ENCODE results near the gene FABP1.

The FABP1 gene

DNA sequence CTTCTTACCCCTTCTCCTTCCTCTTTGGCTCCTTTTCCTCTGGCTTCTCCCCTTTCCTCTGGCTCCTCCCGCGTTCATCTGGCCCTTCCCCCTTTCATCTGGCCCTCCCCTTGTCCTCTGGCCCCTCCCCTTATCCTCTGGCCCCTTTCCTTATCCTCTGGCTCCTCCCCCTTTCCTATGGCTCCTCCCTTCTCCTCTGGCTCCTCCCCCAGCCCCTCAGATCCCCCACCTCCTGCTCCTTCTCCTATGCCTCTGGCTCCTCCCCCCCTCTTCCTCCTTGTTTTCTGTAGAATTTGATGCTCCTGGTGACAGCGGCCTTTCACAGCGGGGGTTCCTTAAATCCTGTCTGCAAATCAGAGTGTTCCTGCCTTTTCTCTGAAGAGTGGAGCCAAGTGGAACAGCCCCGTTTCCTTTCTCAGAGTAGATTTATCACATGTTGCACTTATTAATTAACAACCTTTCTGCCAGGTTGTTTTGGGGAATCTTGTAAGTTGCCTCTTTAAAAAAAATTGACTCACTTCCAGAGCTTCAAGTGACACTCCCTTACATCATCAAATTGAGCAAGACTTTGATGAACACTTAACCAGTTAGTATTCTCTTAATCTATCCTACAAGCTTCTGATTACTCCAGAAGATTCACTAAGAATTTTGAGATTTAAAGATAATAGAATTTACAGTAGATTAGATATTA lies 27.9 kb downstream of the FABP1 start:
- TF ChIP-seq POLR2A (IDR thresholded peaks at IDR 0.05; ENCODE audit: low read depth, low read length) (no peak), TAF1 (IDR thresholded peaks at IDR 0.05; ENCODE audit: borderline replicate concordance, low read depth, low read length) (no peak), POLR2AphosphoS5 (IDR thresholded peaks at IDR 0.05; ENCODE audit: low read depth, low read length) (no peak)
- FAIRE-seq (no peak), DNase-seq (ENCODE audit: insufficient read length) (no peak)

DNA sequence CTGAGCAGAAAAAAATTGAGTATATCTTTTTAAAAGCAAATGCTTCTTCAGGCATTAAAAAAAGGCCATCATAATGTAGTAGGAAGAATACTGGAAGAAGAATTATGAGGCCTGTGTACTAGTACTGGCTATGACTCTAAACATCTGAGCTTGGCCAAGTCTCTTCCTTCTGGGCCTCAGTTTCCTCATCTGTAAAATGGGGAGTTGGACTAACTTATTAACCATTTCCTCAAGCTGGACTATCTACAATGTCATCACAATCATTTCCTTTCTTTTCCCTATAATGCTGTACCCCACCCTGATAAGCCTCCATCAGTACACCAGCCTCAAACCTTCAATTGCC lies 29.3 kb downstream of the FABP1 start:
- TF ChIP-seq POLR2A (IDR thresholded peaks at IDR 0.05; ENCODE audit: low read depth, low read length) (no peak), POLR2AphosphoS5 (IDR thresholded peaks at IDR 0.05; ENCODE audit: low read depth, low read length) (no peak), TAF1 (IDR thresholded peaks at IDR 0.05; ENCODE audit: borderline replicate concordance, low read depth, low read length) (no peak)
- FAIRE-seq (no peak), DNase-seq (ENCODE audit: insufficient read length) (no peak)

GRCh38 chr2:88097891-88098557 lies 29.8 kb downstream of the FABP1 start:
- FAIRE-seq (no peak), DNase-seq (ENCODE audit: insufficient read length) (no peak)
- TF ChIP-seq POLR2A (IDR thresholded peaks at IDR 0.05; ENCODE audit: low read depth, low read length) (no peak), POLR2AphosphoS5 (IDR thresholded peaks at IDR 0.05; ENCODE audit: low read depth, low read length) (no peak), TAF1 (IDR thresholded peaks at IDR 0.05; ENCODE audit: borderline replicate concordance, low read depth, low read length) (no peak)

DNA sequence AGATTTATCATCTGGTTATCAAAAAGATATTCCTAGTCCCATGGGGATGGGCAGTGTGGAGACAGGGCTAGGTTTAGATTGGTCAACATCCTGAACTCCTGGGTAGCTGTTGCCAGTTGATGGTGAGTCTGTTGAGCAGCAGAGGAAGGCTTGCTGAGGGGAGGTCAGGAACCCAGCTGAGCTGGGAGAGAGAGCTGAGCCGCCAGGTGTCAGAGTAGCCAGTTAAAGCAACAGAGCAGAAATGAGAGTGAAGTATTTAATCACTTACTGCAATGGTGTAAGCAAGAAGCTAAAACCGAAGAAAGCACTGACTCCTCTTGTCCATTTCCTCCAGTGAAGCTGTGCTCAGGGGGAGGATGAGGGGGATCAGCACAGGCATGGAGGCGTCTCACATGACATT lies 30.7 kb downstream of the FABP1 start:
- no peak for DNase-seq (ENCODE audit: insufficient read length)
- TF ChIP-seq POLR2A (IDR thresholded peaks at IDR 0.05; ENCODE audit: low read depth, low read length) = no peak
- TF ChIP-seq POLR2AphosphoS5 (IDR thresholded peaks at IDR 0.05; ENCODE audit: low read depth, low read length) = no peak
- no peak for TF ChIP-seq TAF1 (IDR thresholded peaks at IDR 0.05; ENCODE audit: borderline replicate concordance, low read depth, low read length)
- no peak for FAIRE-seq

- TF ChIP-seq POLR2AphosphoS5 (IDR thresholded peaks at IDR 0.05; ENCODE audit: low read depth, low read length) (no peak), TAF1 (IDR thresholded peaks at IDR 0.05; ENCODE audit: borderline replicate concordance, low read depth, low read length) (no peak), POLR2A (IDR thresholded peaks at IDR 0.05; ENCODE audit: low read depth, low read length) (no peak)
- FAIRE-seq (no peak), DNase-seq (ENCODE audit: insufficient read length) (no peak)
These were observed 31.2 kb downstream of the FABP1 start for GRCh38 chr2:88096708-88097107.

GRCh38 chr2:88095022-88095421 lies 32.8 kb downstream of the FABP1 start:
- no peak for FAIRE-seq
- DNase-seq (ENCODE audit: insufficient read length) = no peak
- TF ChIP-seq POLR2A (IDR thresholded peaks at IDR 0.05; ENCODE audit: low read depth, low read length) = no peak
- TF ChIP-seq TAF1 (IDR thresholded peaks at IDR 0.05; ENCODE audit: borderline replicate concordance, low read depth, low read length) = no peak
- no peak for TF ChIP-seq POLR2AphosphoS5 (IDR thresholded peaks at IDR 0.05; ENCODE audit: low read depth, low read length)

GRCh38 chr2:88092773-88093172 lies 35.1 kb downstream of the FABP1 start:
- DNase-seq (ENCODE audit: insufficient read length) (no peak), FAIRE-seq (no peak)
- TF ChIP-seq POLR2AphosphoS5 (IDR thresholded peaks at IDR 0.05; ENCODE audit: low read depth, low read length) (no peak), POLR2A (IDR thresholded peaks at IDR 0.05; ENCODE audit: low read depth, low read length) (no peak), TAF1 (IDR thresholded peaks at IDR 0.05; ENCODE audit: borderline replicate concordance, low read depth, low read length) (no peak)

DNA sequence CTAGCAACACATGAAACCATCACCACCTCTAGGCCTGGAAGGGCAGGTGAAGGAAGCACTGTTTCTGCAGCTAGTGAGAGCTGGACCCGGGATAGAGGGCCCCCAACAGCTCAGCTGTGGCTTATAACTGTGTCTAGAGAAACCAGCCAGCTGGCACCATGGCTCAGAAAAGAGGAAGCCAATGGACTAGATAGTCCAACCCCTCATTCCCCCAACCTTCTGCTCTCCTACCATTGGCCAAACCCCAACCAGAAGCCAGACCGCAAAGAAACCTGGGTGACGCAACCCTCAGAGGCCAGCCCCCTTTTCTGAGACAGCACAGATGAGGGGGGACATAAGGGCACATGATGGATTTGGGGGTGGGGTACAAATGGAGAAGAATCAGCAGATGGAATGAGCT lies 35.9 kb downstream of the FABP1 start:
- no peak for DNase-seq (ENCODE audit: insufficient read length)

DNA sequence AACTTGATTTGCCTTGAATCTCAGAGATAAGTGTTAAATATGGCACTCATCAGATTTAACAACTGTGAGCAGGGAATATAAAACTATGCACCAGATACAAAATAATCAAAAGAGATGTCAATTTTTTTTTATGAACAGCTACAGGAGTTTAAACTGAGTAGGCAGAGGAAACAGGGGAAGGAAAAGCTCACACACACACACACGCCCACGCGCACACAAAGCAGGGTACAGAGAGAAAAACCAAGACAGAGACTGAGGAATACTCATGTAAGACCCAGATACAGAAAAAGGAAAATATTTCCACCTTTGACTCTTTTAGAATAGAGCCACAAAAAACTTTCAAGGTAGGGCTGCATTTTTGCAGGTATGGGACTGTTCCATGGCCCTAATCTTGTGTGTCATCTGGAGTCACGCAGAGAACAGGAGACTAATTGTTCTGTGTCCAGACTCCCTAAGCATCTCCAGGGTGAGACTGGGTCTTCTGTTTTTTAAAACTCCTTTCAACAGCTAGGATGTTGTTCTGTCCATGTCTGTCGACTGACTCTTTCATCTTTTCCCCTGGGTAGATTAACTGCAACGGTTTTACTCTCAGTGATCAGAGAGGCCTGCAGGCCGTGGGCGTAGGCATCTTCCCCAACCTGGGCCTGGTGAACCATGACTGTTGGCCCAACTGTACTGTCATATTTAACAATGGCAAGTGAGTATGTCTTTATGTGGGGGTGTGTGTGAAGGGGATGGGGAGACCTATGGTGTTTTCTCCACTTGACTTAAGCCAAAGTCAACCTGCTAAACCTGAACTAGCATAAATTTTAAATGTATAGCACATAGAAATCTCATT lies 37.2 kb downstream of the FABP1 start:
- DNase-seq (ENCODE audit: insufficient read length) (no peak), FAIRE-seq (no peak)
- TF ChIP-seq POLR2AphosphoS5 (IDR thresholded peaks at IDR 0.05; ENCODE audit: low read depth, low read length) (no peak), POLR2A (IDR thresholded peaks at IDR 0.05; ENCODE audit: low read depth, low read length) (no peak), TAF1 (IDR thresholded peaks at IDR 0.05; ENCODE audit: borderline replicate concordance, low read depth, low read length) (no peak)

More for the DNA sequence above, 35.9 kb downstream of the FABP1 start:
- FAIRE-seq = no peak
- TF ChIP-seq POLR2A (IDR thresholded peaks at IDR 0.05; ENCODE audit: low read depth, low read length) (no peak), TAF1 (IDR thresholded peaks at IDR 0.05; ENCODE audit: borderline replicate concordance, low read depth, low read length) (no peak)

- no peak for FAIRE-seq
These were observed 38.9 kb downstream of the FABP1 start for GRCh38 chr2:88088999-88089398.

DNA sequence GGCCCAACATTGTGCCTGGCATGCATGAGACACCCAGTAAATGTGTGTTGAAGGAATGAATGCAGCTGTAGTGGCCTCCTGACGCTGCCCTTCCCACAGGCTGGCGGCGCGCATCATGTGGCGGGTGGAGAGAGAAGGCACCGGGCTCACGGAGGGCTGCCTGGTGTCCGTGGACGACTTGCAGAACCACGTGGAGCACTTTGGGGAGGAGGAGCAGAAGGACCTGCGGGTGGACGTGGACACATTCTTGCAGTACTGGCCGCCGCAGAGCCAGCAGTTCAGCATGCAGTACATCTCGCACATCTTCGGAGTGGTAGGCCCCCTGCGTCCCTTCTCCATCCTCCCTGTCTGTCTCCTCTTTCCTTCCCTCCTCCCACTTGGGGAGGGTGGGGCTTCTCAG lies 40.1 kb downstream of the FABP1 start:
- FAIRE-seq (no peak), DNase-seq (ENCODE audit: insufficient read length) (no peak)
- TF ChIP-seq POLR2AphosphoS5 (IDR thresholded peaks at IDR 0.05; ENCODE audit: low read depth, low read length) = no peak
- TF ChIP-seq TAF1 (IDR thresholded peaks at IDR 0.05; ENCODE audit: borderline replicate concordance, low read depth, low read length) = no peak
- TF ChIP-seq POLR2A (IDR thresholded peaks at IDR 0.05; ENCODE audit: low read depth, low read length) = no peak

More at GRCh38 chr2:88088999-88089398, 38.9 kb downstream of the FABP1 start:
- DNase-seq (ENCODE audit: insufficient read length) = no peak
- no peak for TF ChIP-seq TAF1 (IDR thresholded peaks at IDR 0.05; ENCODE audit: borderline replicate concordance, low read depth, low read length)
- TF ChIP-seq POLR2AphosphoS5 (IDR thresholded peaks at IDR 0.05; ENCODE audit: low read depth, low read length) = no peak
- TF ChIP-seq POLR2A (IDR thresholded peaks at IDR 0.05; ENCODE audit: low read depth, low read length) = no peak
